ENCODE measurements around the gene NPR2.

DNA sequence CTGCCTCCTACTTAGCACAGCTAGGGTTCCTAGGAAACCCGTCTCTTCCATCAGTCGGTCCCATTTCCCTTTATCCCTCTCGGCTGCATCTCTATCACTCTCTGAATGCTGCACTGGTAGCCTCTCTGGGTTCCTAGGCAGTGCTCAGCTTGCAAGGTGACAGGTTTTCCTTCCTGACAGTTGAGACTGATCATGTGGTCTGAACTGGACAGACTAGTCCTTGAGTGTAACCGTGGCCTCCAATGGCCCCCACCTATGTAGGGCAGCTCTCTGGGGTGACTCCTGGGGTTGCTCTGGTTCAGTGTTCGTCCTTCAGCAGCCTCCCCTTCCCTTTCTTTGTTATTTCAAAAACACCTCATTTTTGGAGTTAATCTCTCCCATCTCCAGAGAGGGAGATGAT lies 41.4 kb downstream of the NPR2 start:
- TF ChIP-seq, protein P1, sequence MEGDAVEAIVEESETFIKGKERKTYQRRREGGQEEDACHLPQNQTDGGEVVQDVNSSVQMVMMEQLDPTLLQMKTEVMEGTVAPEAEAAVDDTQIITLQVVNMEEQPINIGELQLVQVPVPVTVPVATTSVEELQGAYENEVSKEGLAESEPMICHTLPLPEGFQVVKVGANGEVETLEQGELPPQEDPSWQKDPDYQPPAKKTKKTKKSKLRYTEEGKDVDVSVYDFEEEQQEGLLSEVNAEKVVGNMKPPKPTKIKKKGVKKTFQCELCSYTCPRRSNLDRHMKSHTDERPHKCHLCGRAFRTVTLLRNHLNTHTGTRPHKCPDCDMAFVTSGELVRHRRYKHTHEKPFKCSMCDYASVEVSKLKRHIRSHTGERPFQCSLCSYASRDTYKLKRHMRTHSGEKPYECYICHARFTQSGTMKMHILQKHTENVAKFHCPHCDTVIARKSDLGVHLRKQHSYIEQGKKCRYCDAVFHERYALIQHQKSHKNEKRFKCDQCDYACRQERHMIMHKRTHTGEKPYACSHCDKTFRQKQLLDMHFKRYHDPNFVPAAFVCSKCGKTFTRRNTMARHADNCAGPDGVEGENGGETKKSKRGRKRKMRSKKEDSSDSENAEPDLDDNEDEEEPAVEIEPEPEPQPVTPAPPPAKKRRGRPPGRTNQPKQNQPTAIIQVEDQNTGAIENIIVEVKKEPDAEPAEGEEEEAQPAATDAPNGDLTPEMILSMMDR (IDR thresholded peaks at IDR 0.05): no peak
- no peak for TF ChIP-seq POLR2A (IDR thresholded peaks at IDR 0.05)

All from Peyer's patch (tissue), 4 donors.